IMR-90 (cell line): ENCODE data around the gene RIPOR2. TPM values are rescaled to one million over a fixed set of nuclear protein-coding genes. Genes with fewer than 3 reads are reported as not detected.

Experiments
- ATAC-seq: fragments of 200-7000 bp; cut with Tn5 transposase; 2 replicates; pipeline ENCODE4 v1.9.1; 2020; ENCODE audit warnings: low read depth, mild to moderate bottlenecking, moderate library complexity
- BruUV-seq: library from RNA; stranded (reverse); fragments of 400-500 nt; replicated peaks from 2 replicates; lab custom pipeline; 2021; lab: Mats Ljungman, UMichigan
- CTCF ChIA-PET: fragments of 300-600 bp; formaldehyde crosslinking; extraction: SDS; loops from one replicate; lab custom pipeline; 2021; ENCODE audit warnings: antibody characterized with exemption; lab: Yijun Ruan, JAX
- POLR2A ChIA-PET: fragments of 300-600 bp; sonication (Branson Sonifier 250); formaldehyde crosslinking; loops from one replicate; lab custom pipeline; 2022; ENCODE audit warnings: antibody characterized with exemption; ENCODE audit not compliant: unreplicated experiment; lab: Charles Lee
- DNase-seq: peaks from one replicate; pipeline ENCODE4 v3.0.0; 2013
- H2AFZ ChIP-seq: replicated peaks from 2 replicates; pipeline ENCODE3; 2013; ENCODE audit warnings: low read length, mild to moderate bottlenecking; ENCODE audit not compliant: poor library complexity
- H2AK5ac ChIP-seq: 2 replicates; pipeline ENCODE4 v1.6.1; 2013; ENCODE audit warnings: low read depth, low read length, inconsistent platforms
- H2AK9ac ChIP-seq: replicated peaks from 2 replicates; pipeline ENCODE3; 2013; ENCODE audit warnings: mild to moderate bottlenecking, low read depth, low read length, moderate library complexity; ENCODE audit not compliant: poor library complexity
- H2BK120ac ChIP-seq: 2 replicates; pipeline ENCODE4 v1.6.1; 2013; ENCODE audit warnings: low read depth, low read length, inconsistent platforms
- H2BK15ac ChIP-seq: 3 replicates; pipeline ENCODE4 v1.6.1; 2013; ENCODE audit warnings: low read depth, low read length, inconsistent platforms
- H2BK20ac ChIP-seq: 2 replicates; pipeline ENCODE4 v1.6.1; 2013; ENCODE audit warnings: low read depth, mild to moderate bottlenecking, inconsistent platforms, low read length, moderate library complexity
- H2BK5ac ChIP-seq: 2 replicates; pipeline ENCODE4 v1.6.1; 2013; ENCODE audit warnings: mild to moderate bottlenecking, low read depth, low read length, inconsistent platforms; ENCODE audit not compliant: poor library complexity, severe bottlenecking
- H3K14ac ChIP-seq: replicated peaks from 2 replicates; pipeline ENCODE4 v1.6.1; 2013; ENCODE audit warnings: low read depth, low read length, inconsistent platforms
- H3K18ac ChIP-seq: 2 replicates; pipeline ENCODE4 v1.6.1; 2013; ENCODE audit warnings: low read depth, low read length, control low read depth
- H3K23ac ChIP-seq: 2 replicates; pipeline ENCODE4 v1.6.1; 2013; ENCODE audit warnings: low read depth, low read length, inconsistent platforms
- H3K27ac ChIP-seq: 2 replicates; pipeline ENCODE4 v1.5.1; 2013; ENCODE audit warnings: mild to moderate bottlenecking, control low read depth, low read length; ENCODE audit not compliant: insufficient read depth
- H3K27me3 ChIP-seq: 2 replicates; pipeline ENCODE4 v1.6.1; 2013; ENCODE audit warnings: low read length; ENCODE audit not compliant: control insufficient read depth, insufficient read depth
- H3K36me3 ChIP-seq: 2 replicates; pipeline ENCODE4 v1.6.1; 2013; ENCODE audit warnings: low read length, mixed read lengths; ENCODE audit not compliant: control insufficient read depth, insufficient read depth
- H3K4ac ChIP-seq: 2 replicates; pipeline ENCODE4 v1.6.1; 2013; ENCODE audit warnings: low read depth, low read length, inconsistent platforms
- H3K4me1 ChIP-seq: 2 replicates; pipeline ENCODE4 v1.6.1; 2013; ENCODE audit warnings: low read length, mixed read lengths; ENCODE audit not compliant: control insufficient read depth, insufficient read depth
- H3K4me2 ChIP-seq: 2 replicates; pipeline ENCODE4 v1.6.1; 2013; ENCODE audit warnings: low read depth, mild to moderate bottlenecking, control low read depth, low read length, moderate library complexity
- H3K4me3 ChIP-seq: 2 replicates; pipeline ENCODE4 v1.5.1; 2013; ENCODE audit warnings: low read depth, mild to moderate bottlenecking, control low read depth, low read length, moderate library complexity; ENCODE audit not compliant: insufficient read depth
- H3K56ac ChIP-seq: 2 replicates; pipeline ENCODE4 v1.6.1; 2013; ENCODE audit warnings: low read length, inconsistent platforms; ENCODE audit not compliant: insufficient read depth; ENCODE audit errors: extremely low read depth
- H3K79me1 ChIP-seq, 2 experiments: 2 replicates each; pipeline ENCODE4 v1.6.1; 2013; ENCODE audit warnings: low read length in 2 of 2, inconsistent platforms in 1 of 2, low read depth in 1 of 2
- H3K9ac ChIP-seq: 2 replicates; pipeline ENCODE4 v1.6.1; 2013; ENCODE audit warnings: low read depth, low read length, control low read depth
- H3K9me1 ChIP-seq: 2 replicates; pipeline ENCODE4 v1.6.1; 2013; ENCODE audit warnings: low read length, inconsistent platforms; ENCODE audit not compliant: insufficient read depth
- H3K9me3 ChIP-seq: 2 replicates; pipeline ENCODE4 v1.6.1; 2013; ENCODE audit warnings: low read length; ENCODE audit not compliant: control insufficient read depth, insufficient read depth
- H4K20me1 ChIP-seq: 2 replicates; pipeline ENCODE4 v1.6.1; 2013; ENCODE audit warnings: low read length, inconsistent platforms; ENCODE audit not compliant: insufficient read depth
- H4K5ac ChIP-seq: 2 replicates; pipeline ENCODE4 v1.6.1; 2013; ENCODE audit warnings: mild to moderate bottlenecking, low read depth, low read length, control low read depth
- H4K8ac ChIP-seq, 2 experiments: 2 replicates each; pipeline ENCODE4 v1.6.1; 2013; ENCODE audit warnings: low read depth in 2 of 2, low read length in 2 of 2, control low read depth in 1 of 2, inconsistent platforms in 1 of 2
- H4K91ac ChIP-seq: 2 replicates; pipeline ENCODE4 v1.6.1; 2013; ENCODE audit warnings: low read depth, low read length, inconsistent platforms; ENCODE audit not compliant: insufficient read depth
- CEBPB ChIP-seq: IDR thresholded peaks from 2 replicates; pipeline ENCODE4 v1.6.1; 2012; ENCODE audit warnings: low read depth, low read length, improper control_type of control experiment
- ELK1 ChIP-seq: fragments of 150-350 bp; IDR thresholded peaks from 2 replicates; pipeline ENCODE4 v1.6.1; 2016; ENCODE audit warnings: low read depth, mild to moderate bottlenecking, low read length, moderate library complexity, borderline replicate concordance
- MXI1 ChIP-seq: IDR thresholded peaks from 2 replicates; pipeline ENCODE4 v1.6.1; 2012; ENCODE audit warnings: low read depth, mild to moderate bottlenecking, low read length, moderate library complexity, borderline replicate concordance
- RAD21 ChIP-seq: IDR thresholded peaks from 2 replicates; pipeline ENCODE4 v1.6.1; 2012; ENCODE audit warnings: low read length, improper control_type of control experiment
- WGBS, 2 experiments: methylation state at CpG; one replicate each; pipeline versions ENCODE4 v1.1.5 to v1.1.7; 2013; ENCODE audit warnings: missing lambda C conversion rate in 2 of 2; ENCODE audit not compliant: insufficient read length in 1 of 2; ENCODE audit errors: extremely low coverage in 2 of 2; 5-methylcytosine and 5-hydroxymethylcytosine counted together
- dilution Hi-C: fragments of 300-500 bp; cut with HindIII; formaldehyde crosslinking; loops from one replicate; pipeline ENCODE4 v1.14.3; 2018; ENCODE audit warnings: low sequenced_read_pairs; ENCODE audit not compliant: unreplicated experiment
- in situ Hi-C: fragments of 300-500 bp; cut with MboI; formaldehyde crosslinking; loops from 3 replicates; pipeline ENCODE4 v1.14.3; 2019; ENCODE audit warnings: low sequenced_read_pairs, inconsistent platforms, mixed read lengths
- intact Hi-C: fragments of 100-400 bp; cut with micrococcal nuclease; formaldehyde crosslinking; loops from 2 replicates; pipeline ENCODE4 v1.10.0; 2022
- polyA plus RNA-seq, 3 experiments: library from polyadenylated mRNA; depleted of rRNA; stranded (reverse); fragments of >200 nt; gene quantifications; 2 replicates each; pipeline ENCODE4 v1.2.3, GENCODE V29; 2012; ENCODE audit warnings: low replicate concordance in 1 of 3
- total RNA-seq: library from RNA; depleted of rRNA; stranded (reverse); fragments of >200 nt; gene quantifications from 2 replicates; pipeline ENCODE4 v1.2.3, GENCODE V29; 2012

Gene RIPOR2
- total and polyA plus RNA-seq, 2 of the 4 experiments (the other 2 are of a cell fraction), result 1.1 to 1.2 TPM

- no peak overlapping the region for H3K4me3 ChIP-seq
- peak overlapping the region; percentile 34 for H3K14ac ChIP-seq
- H3K56ac ChIP-seq, result no peak overlapping the region
- H3K9me1 ChIP-seq, result peaks cover 4% of the 10 kb centered on the region; the same call in 1 of the 2 replicates
- in situ Hi-C loops (loop anchor here (5.0 kb wide), 1 partner anchor 204 kb away; no protein-coding TSS in a partner anchor), intact Hi-C loops (loop anchor here (5.0 to 10.0 kb wide), 2 partner anchors 143 to 744 kb away; partner anchors contain the start of gene C6orf62), dilution Hi-C loops (no loop called here)
- BruUV-seq, result no TSS peak
- 0 out of 4 replicates have a peak overlapping the region, but pooled peaks of 1 of the 2 experiments have one; percentile 10 for H4K8ac ChIP-seq
- peak overlapping the region; percentile 37; the same call in 1 of the 2 replicates for H3K4ac ChIP-seq
- peak overlapping the region; percentile 37; the same call in 1 of the 3 replicates for H2BK15ac ChIP-seq
- H3K36me3 ChIP-seq, result peaks cover 27% of the 10 kb centered on the region
- peak overlapping the region; percentile 60 for H4K91ac ChIP-seq
- no peak overlapping the region for H3K23ac ChIP-seq
- 80% methylated on average over 1 of the region's 1 CpG; no CpG with 5 or more reads in 1 of the 2 experiments for WGBS, 2 experiments
- CTCF ChIA-PET, result no interaction called here
- H2AK5ac ChIP-seq, result peak overlapping the region; percentile 67; the same call in 1 of the 2 replicates
- H3K27me3 ChIP-seq, result no peaks in the 10 kb centered on the region
- ATAC-seq, result no peak
- TF ChIP-seq CEBPB, result peak; percentile 85
- TF ChIP-seq RAD21, result no peak
- TF ChIP-seq MXI1, result no peak
- TF ChIP-seq ELK1, result no peak
- no peak overlapping the region for H3K9ac ChIP-seq
- no peaks in the 10 kb centered on the region for H3K79me1 ChIP-seq
- H2BK120ac ChIP-seq, result peak overlapping the region; percentile 24; the same call in 1 of the 2 replicates
- DNase-seq, result no peak
- H2AFZ ChIP-seq, result peak overlapping the region; percentile 5
- no peak overlapping the region for H3K27ac ChIP-seq
- H2AK9ac ChIP-seq, result no peak overlapping the region
- no peak overlapping the region for H4K5ac ChIP-seq
- no peaks in the 10 kb centered on the region for H3K9me3 ChIP-seq
- POLR2A ChIA-PET, result interaction anchor here (0.5 kb wide), 1 partner anchor 97 kb away, joined by 3 read pairs; no protein-coding TSS in a partner anchor
- H3K4me1 ChIP-seq, result no peaks in the 10 kb centered on the region; the same call in 1 of the 2 replicates
- H2BK5ac ChIP-seq, result no peak overlapping the region
- H2BK20ac ChIP-seq, result peak overlapping the region; percentile 41
- no peak overlapping the region for H3K4me2 ChIP-seq
- no peak overlapping the region for H3K18ac ChIP-seq
- no peaks in the 10 kb centered on the region for H4K20me1 ChIP-seq
Observed at GRCh38 chr6:24858177-24858653, 77.5 kb downstream of the RIPOR2 start.
